Right atrium auricular region (tissue), 2 donors: ENCODE results near the gene RPN1. TPM values are rescaled to one million over a fixed set of nuclear protein-coding genes. Genes with fewer than 3 reads are reported as not detected.
"Not testable (repeated sequence)": the region's sequence is repeated elsewhere in the genome, so short reads cannot be mapped to it uniquely, and the experiment has no call there.

ENCODE experiments used
- DNase-seq: peaks from one replicate; pipeline ENCODE4 v3.0.0-alpha.2; 2019; ENCODE audit warnings: low spot score
- H3K27ac ChIP-seq, 2 donors: fragments of 200-600 bp; sonication (generic); 1 replicate in 1 of 2; 2 replicates in 1 of 2; pipeline ENCODE4 v1.5.1; 2016 to 2019
- H3K27me3 ChIP-seq, 2 donors: fragments of 200-600 bp; sonication (generic); one replicate each; pipeline versions ENCODE4 v1.5.1 to v1.6.0; 2017 to 2019
- H3K36me3 ChIP-seq: fragments of 200-600 bp; sonication (generic); one replicate; pipeline ENCODE4 v1.5.1; 2016
- H3K4me1 ChIP-seq, 2 donors: fragments of 200-600 bp; sonication (generic); one replicate each; pipeline versions ENCODE4 v1.5.1 to v1.6.0; 2017 to 2019
- H3K4me3 ChIP-seq, 2 donors: fragments of 200-600 bp; sonication (generic); 1 replicate in 1 of 2; 2 replicates in 1 of 2; pipeline ENCODE4 v1.5.1; 2017 to 2019; ENCODE audit warnings: mild to moderate bottlenecking in 1 of 2, moderate library complexity in 1 of 2
- H3K9me3 ChIP-seq, 2 donors: fragments of 200-600 bp; sonication (generic); one replicate each; pipeline ENCODE4 v1.5.1; 2019
- CTCF ChIP-seq, 2 donors: fragments of 200-600 bp; sonication (generic); IDR thresholded peaks; one replicate each; pipeline ENCODE4 v1.5.1; 2019; ENCODE audit warnings: antibody characterized with exemption in 2 of 2
- total RNA-seq, 2 donors: library from RNA; depleted of rRNA; stranded (reverse); fragments of >200 nt; gene quantifications; one replicate each; pipeline ENCODE4 v1.1.0, GENCODE V29; 2016

Gene RPN1
- total RNA-seq, 2 donors from 2014 or later: 168 to 189 TPM

GRCh38 chr3:128679338-128679737, 28.7 kb upstream of the RPN1 start:
- no peak for DNase-seq
- H3K27me3 ChIP-seq: no peaks in the 10 kb centered on the region
- peaks cover 0 to 8% of the 10 kb centered on the region in 2 donors for H3K4me1 ChIP-seq
- no peaks in the 10 kb centered on the region for H3K9me3 ChIP-seq
- H3K4me3 ChIP-seq: no peak overlapping the region
- H3K27ac ChIP-seq: no peak overlapping the region
- no peaks in the 10 kb centered on the region for H3K36me3 ChIP-seq
- no peak for TF ChIP-seq CTCF (IDR thresholded peaks at IDR 0.05)

- H3K36me3 ChIP-seq, H3K9me3 ChIP-seq, H3K4me3 ChIP-seq, H3K27me3 ChIP-seq, H3K4me1 ChIP-seq, H3K27ac ChIP-seq, DNase-seq: not testable (repeated sequence)
These were observed 25.2 kb upstream of the RPN1 start for GRCh38 chr3:128675802-128676201.

GRCh38 chr3:128674161-128674784, 23.7 kb upstream of the RPN1 start:
- Histone ChIP-seq H3K9me3 (no peaks in the 10 kb centered on the region), H3K36me3 (no peaks in the 10 kb centered on the region), H3K4me3 (no peak overlapping the region), H3K4me1 (no peaks in the 10 kb centered on the region), H3K27ac (no peak overlapping the region), H3K27me3 (no peaks in the 10 kb centered on the region)
- DNase-seq: no peak
- no peak for TF ChIP-seq CTCF (IDR thresholded peaks at IDR 0.05)

GRCh38 chr3:128667641-128668040, 17.0 kb upstream of the RPN1 start:
- Histone ChIP-seq H3K27me3 (no peaks in the 10 kb centered on the region), H3K36me3 (no peaks in the 10 kb centered on the region), H3K27ac (no peak overlapping the region), H3K4me1 (no peaks in the 10 kb centered on the region), H3K9me3 (no peaks in the 10 kb centered on the region), H3K4me3 (no peak overlapping the region)
- TF ChIP-seq CTCF (IDR thresholded peaks at IDR 0.05): no peak
- no peak for DNase-seq

- DNase-seq: no peak
- H3K27me3 ChIP-seq: no peaks in the 10 kb centered on the region
- no peaks in the 10 kb centered on the region for H3K4me1 ChIP-seq
- TF ChIP-seq CTCF (IDR thresholded peaks at IDR 0.05): no peak
- H3K4me3 ChIP-seq: no peak overlapping the region
- no peaks in the 10 kb centered on the region for H3K36me3 ChIP-seq
- no peak overlapping the region for H3K27ac ChIP-seq
- no peaks in the 10 kb centered on the region for H3K9me3 ChIP-seq
These were observed 14.9 kb upstream of the RPN1 start for GRCh38 chr3:128665362-128666021.

- H3K9me3 ChIP-seq: no peaks in the 10 kb centered on the region
- no peaks in the 10 kb centered on the region for H3K36me3 ChIP-seq
- no peak overlapping the region for H3K27ac ChIP-seq
- no peaks in the 10 kb centered on the region for H3K4me1 ChIP-seq
- no peak overlapping the region for H3K4me3 ChIP-seq
- no peak for TF ChIP-seq CTCF (IDR thresholded peaks at IDR 0.05)
- H3K27me3 ChIP-seq: no peaks in the 10 kb centered on the region
- no peak for DNase-seq
These were observed 12.5 kb upstream of the RPN1 start for GRCh38 chr3:128663151-128663550.
